Vagina (tissue), 2 donors: ENCODE measurements around the gene SNRNP70. TPM values are rescaled to one million over a fixed set of nuclear protein-coding genes. Genes with fewer than 3 reads are reported as not detected.

Source experiments
- DNase-seq, 2 donors: peaks; one replicate each; pipeline ENCODE4 v3.0.0-alpha.2; 2017; ENCODE audit errors: extremely low spot score in 2 of 2
- H3K27ac ChIP-seq: fragments of 200-600 bp; sonication (generic); one replicate; pipeline ENCODE4 v1.5.1; 2019
- H3K27me3 ChIP-seq: fragments of 200-600 bp; sonication (generic); one replicate; pipeline ENCODE4 v1.5.1; 2019
- H3K36me3 ChIP-seq, 2 donors: fragments of 200-600 bp; sonication (generic); one replicate each; pipeline ENCODE4 v1.5.1; 2017 to 2019
- H3K4me1 ChIP-seq: fragments of 200-600 bp; sonication (generic); one replicate; pipeline ENCODE4 v1.5.1; 2019
- H3K4me3 ChIP-seq, 2 donors: fragments of 200-600 bp; sonication (generic); 1 replicate in 1 of 2; 2 replicates in 1 of 2; pipeline ENCODE4 v1.5.1; 2016 to 2019
- H3K9me3 ChIP-seq: fragments of 200-600 bp; sonication (generic); one replicate; pipeline ENCODE4 v1.5.1; 2019
- CTCF ChIP-seq, 3 experiments: fragments of 450-650 bp in 2 of 3; fragments of 200-600 bp in 1 of 3; sonication (generic) in 1 of 3; IDR thresholded peaks; one replicate each; pipeline ENCODE4 v1.5.1; 2017 to 2019; ENCODE audit warnings: antibody characterized with exemption in 3 of 3, mild to moderate bottlenecking in 2 of 3, moderate library complexity in 2 of 3
- POLR2A ChIP-seq, 2 donors: fragments of 450-650 bp; IDR thresholded peaks; one replicate each; pipeline ENCODE4 v1.6.1; 2017; ENCODE audit warnings: antibody characterized with exemption in 2 of 2, mild to moderate bottlenecking in 2 of 2, moderate library complexity in 2 of 2
- POLR2AphosphoS5 ChIP-seq, 2 donors: sonication (generic); formaldehyde crosslinking; IDR thresholded peaks; one replicate each; pipeline ENCODE4 v1.9.0; 2017; ENCODE audit warnings: antibody characterized with exemption in 2 of 2, mild to moderate bottlenecking in 2 of 2, low read depth in 1 of 2; ENCODE audit not compliant: insufficient read depth in 1 of 2
- intact Hi-C: fragments of 100-400 bp; cut with DNase I; formaldehyde crosslinking; loops from one replicate; pipeline ENCODE4 v1.15.1; 2023
- small RNA-seq: library from RNA; depleted of rRNA; stranded (forward); fragments of <200 nt; gene quantifications from one replicate; pipeline ENCODE3, GENCODE V24; 2016
- total RNA-seq: library from RNA; depleted of rRNA; stranded (reverse); fragments of >200 nt; gene quantifications from one replicate; pipeline ENCODE4 v1.2.3, GENCODE V29; 2016

Gene SNRNP70
- total RNA-seq, 1 donor from 2014 or later: 380 TPM

GRCh38 chr19:49155820-49156346, 70.6 kb downstream of the SNRNP70 start:
- no peak overlapping the region for H3K4me3 ChIP-seq
- peaks cover 35% of the 10 kb centered on the region for H3K4me1 ChIP-seq
- intact Hi-C loops: no loop called here

GRCh38 chr19:49157445-49158224, 72.4 kb downstream of the SNRNP70 start, which contains the start of gene TRPM4:
TRPM4 (plus strand) TSS chr19:49157792; CDS start chr19:49157867, 75 bp downstream.
- TF ChIP-seq POLR2A (IDR thresholded peaks at IDR 0.05) (peak in 1 of 2 donors; percentile 24), CTCF (IDR thresholded peaks at IDR 0.05) (no peak), POLR2AphosphoS5 (IDR thresholded peaks at IDR 0.05; ENCODE audit: insufficient read depth in 1 of 2, low read depth in 1 of 2) (peak; percentile 84 to 87)
- Histone ChIP-seq H3K4me3 (peak within 1 kb of the TSS; percentile 70 to 90), H3K4me1 (peaks cover 21% of the 10 kb centered on the region), H3K9me3 (no peaks in the 10 kb centered on the region), H3K36me3 (no peaks in the 10 kb centered on the region), H3K27me3 (no peaks in the 10 kb centered on the region), H3K27ac (peak within 1 kb of the TSS; percentile 91)
- intact Hi-C loops: no loop called here
- DNase-seq: no peak

More at GRCh38 chr19:49155820-49156346, 70.6 kb downstream of the SNRNP70 start:
- no peaks in the 10 kb centered on the region for H3K9me3 ChIP-seq
- TF ChIP-seq POLR2AphosphoS5 (IDR thresholded peaks at IDR 0.05; ENCODE audit: insufficient read depth in 1 of 2, low read depth in 1 of 2): no peak
- TF ChIP-seq POLR2A (IDR thresholded peaks at IDR 0.05): no peak
- no peak for TF ChIP-seq CTCF (IDR thresholded peaks at IDR 0.05)
- no peaks in the 10 kb centered on the region for H3K27me3 ChIP-seq
- no peaks in the 10 kb centered on the region for H3K36me3 ChIP-seq
- peak overlapping the region; percentile 39 for H3K27ac ChIP-seq
- no peak for DNase-seq

Small RNA genes within 50 kb of the gene (small RNA-seq; reads per million reads assigned to genes)
- not detected for gene RN7SL708P

Other genes starting within 250 kb of the SNRNP70 start
- gene HSD17B14, start 249.0 kb upstream of the SNRNP70 start, total RNA-seq: 19.2 TPM
- gene PLEKHA4, start 216.8 kb upstream of the SNRNP70 start, total RNA-seq: 37.1 TPM
- gene PPP1R15A, start 213.0 kb upstream of the SNRNP70 start, total RNA-seq: 52.1 TPM
- not detected for gene TULP2, start 186.7 kb upstream of the SNRNP70 start, total RNA-seq
- gene NUCB1, start 185.1 kb upstream of the SNRNP70 start, total RNA-seq: 151 TPM
- gene DHDH, start 151.8 kb upstream of the SNRNP70 start, total RNA-seq: not detected
- gene BAX, start 130.6 kb upstream of the SNRNP70 start, total RNA-seq: 52.3 TPM
- 4,380 TPM for gene FTL, start 120.1 kb upstream of the SNRNP70 start, total RNA-seq
- 32.2 TPM for gene GYS1, start 92.1 kb upstream of the SNRNP70 start, total RNA-seq
- gene RUVBL2, start 91.6 kb upstream of the SNRNP70 start, total RNA-seq: 100 TPM
- gene LHB, start 68.4 kb upstream of the SNRNP70 start, total RNA-seq: not detected
- gene CGB3, start 61.1 kb upstream of the SNRNP70 start, total RNA-seq: not detected
- not detected for gene CGB2, start 53.6 kb upstream of the SNRNP70 start, total RNA-seq
- gene CGB1, start 48.6 kb upstream of the SNRNP70 start, total RNA-seq: not detected
- not detected for gene CGB5, start 41.6 kb upstream of the SNRNP70 start, total RNA-seq
- gene CGB8, start 36.3 kb upstream of the SNRNP70 start, total RNA-seq: not detected
- gene CGB7, start 27.7 kb upstream of the SNRNP70 start, total RNA-seq: 0.98 TPM
- 6.1 TPM for gene NTF4, start 20.6 kb upstream of the SNRNP70 start, total RNA-seq
- not detected for gene KCNA7, start 12.8 kb upstream of the SNRNP70 start, total RNA-seq
- gene LIN7B, start 28.9 kb downstream of the SNRNP70 start, total RNA-seq: 23.8 TPM
- gene C19orf73, start 33.7 kb downstream of the SNRNP70 start, total RNA-seq: not detected
- gene PPFIA3, start 34.1 kb downstream of the SNRNP70 start, total RNA-seq: 4.7 TPM
- 0.25 TPM for gene HRC, start 69.9 kb downstream of the SNRNP70 start, total RNA-seq
- gene TRPM4, start 72.3 kb downstream of the SNRNP70 start, total RNA-seq: 22.8 TPM
- gene SLC6A16, start 239.7 kb downstream of the SNRNP70 start, total RNA-seq: 2.5 TPM
- 22.1 TPM for gene CD37, start 250.0 kb downstream of the SNRNP70 start, total RNA-seq